MM.1S (cell line): ENCODE results near the gene PCDHGB7.

ENCODE experiments used
- EZH2 ChIP-seq: fragments of 300-600 bp; sonication (generic); optimal IDR thresholded peaks from 2 replicates; pipeline ENCODE3; 2017; ENCODE audit warnings: low read depth, mild to moderate bottlenecking, antibody characterized with exemption, low read length, mixed read lengths
- EZH2phosphoT487 ChIP-seq: fragments of 300-600 bp; sonication (generic); IDR thresholded peaks from 2 replicates; pipeline ENCODE4 v1.6.1; 2018; ENCODE audit warnings: antibody characterized with exemption, low read length
- TF ChIP-seq, protein P1 (sequence below): fragments of 300-600 bp; sonication (generic); IDR thresholded peaks from 2 replicates; pipeline ENCODE4 v1.5.1; 2016; ENCODE audit warnings: antibody characterized with exemption, low read length, mixed read lengths

DNA sequence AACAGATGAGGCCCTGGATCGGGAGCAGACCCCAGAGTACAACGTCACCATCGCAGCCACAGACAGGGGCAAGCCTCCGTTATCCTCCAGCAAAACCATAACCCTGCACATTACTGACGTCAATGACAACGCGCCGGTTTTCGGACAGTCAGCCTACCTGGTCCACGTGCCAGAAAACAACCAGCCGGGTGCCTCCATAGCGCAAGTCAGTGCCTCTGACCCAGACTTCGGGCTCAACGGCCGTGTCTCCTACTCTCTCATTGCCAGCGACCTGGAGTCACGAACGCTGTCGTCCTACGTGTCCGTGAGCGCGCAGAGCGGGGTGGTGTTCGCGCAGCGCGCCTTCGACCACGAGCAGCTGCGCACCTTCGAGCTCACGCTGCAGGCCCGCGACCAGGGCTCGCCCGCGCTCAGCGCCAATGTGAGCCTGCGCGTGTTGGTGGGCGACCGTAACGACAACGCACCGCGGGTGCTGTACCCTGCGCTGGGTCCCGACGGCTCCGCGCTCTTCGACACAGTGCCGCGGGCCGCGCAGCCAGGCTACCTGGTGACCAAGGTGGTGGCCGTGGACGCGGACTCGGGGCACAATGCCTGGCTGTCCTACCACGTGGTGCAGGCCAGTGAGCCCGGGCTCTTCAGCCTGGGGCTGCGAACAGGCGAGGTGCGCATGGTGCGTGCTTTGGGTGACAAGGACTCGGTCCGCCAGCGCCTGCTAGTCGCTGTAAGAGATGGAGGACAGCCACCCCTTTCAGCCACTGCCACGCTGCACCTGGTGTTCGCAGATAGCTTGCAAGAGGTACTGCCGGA, 1.8 kb downstream of the PCDHGB7 start:
- TF ChIP-seq, protein P1, sequence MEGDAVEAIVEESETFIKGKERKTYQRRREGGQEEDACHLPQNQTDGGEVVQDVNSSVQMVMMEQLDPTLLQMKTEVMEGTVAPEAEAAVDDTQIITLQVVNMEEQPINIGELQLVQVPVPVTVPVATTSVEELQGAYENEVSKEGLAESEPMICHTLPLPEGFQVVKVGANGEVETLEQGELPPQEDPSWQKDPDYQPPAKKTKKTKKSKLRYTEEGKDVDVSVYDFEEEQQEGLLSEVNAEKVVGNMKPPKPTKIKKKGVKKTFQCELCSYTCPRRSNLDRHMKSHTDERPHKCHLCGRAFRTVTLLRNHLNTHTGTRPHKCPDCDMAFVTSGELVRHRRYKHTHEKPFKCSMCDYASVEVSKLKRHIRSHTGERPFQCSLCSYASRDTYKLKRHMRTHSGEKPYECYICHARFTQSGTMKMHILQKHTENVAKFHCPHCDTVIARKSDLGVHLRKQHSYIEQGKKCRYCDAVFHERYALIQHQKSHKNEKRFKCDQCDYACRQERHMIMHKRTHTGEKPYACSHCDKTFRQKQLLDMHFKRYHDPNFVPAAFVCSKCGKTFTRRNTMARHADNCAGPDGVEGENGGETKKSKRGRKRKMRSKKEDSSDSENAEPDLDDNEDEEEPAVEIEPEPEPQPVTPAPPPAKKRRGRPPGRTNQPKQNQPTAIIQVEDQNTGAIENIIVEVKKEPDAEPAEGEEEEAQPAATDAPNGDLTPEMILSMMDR, result no peak
- no peak for TF ChIP-seq EZH2
- TF ChIP-seq EZH2phosphoT487, result no peak
